NCI-H460 (cell line): ENCODE results near the gene MIR17HG. TPM values are rescaled to one million over a fixed set of nuclear protein-coding genes. Genes with fewer than 3 reads are reported as not detected.
"Not testable (repeated sequence)": the region's sequence is repeated elsewhere in the genome, so short reads cannot be mapped to it uniquely, and the experiment has no call there.

Experiments used
- DNase-seq: peaks from one replicate; pipeline ENCODE4 v3.0.0-alpha.2; 2016; ENCODE audit warnings: low read depth; ENCODE audit errors: extremely low read depth
- total RNA-seq: library from RNA; depleted of rRNA; stranded (reverse); fragments of >200 nt; shearing (Covaris generic); gene quantifications from 2 replicates; pipeline ENCODE4 v1.2.3, GENCODE V29; 2014

MIR17HG gene
- total RNA-seq, 1 experiment from 2014 or later: 13.6 TPM

DNA sequence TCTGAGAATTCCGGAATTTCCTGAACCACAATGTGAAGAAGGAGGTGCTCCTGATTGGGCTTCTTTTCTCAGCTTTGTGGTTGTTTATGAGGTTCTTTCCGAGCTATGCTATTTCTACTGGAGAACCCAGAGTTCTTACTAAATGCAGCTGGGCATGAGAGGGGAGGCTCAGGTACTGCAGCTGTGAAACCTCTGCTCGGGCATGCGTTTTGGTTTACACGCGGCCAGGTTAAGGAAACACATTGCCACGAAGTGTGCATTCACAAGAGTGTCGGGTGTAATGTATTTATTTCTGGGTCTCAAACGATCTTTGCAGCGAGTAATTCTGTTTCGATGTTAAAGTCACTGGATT, 661 bp upstream of the MIR17HG start:
- DNase-seq: no peak

GRCh38 chr13:91347996-91348905, 764 bp downstream of the MIR17HG start:
- no peak for DNase-seq

DNA sequence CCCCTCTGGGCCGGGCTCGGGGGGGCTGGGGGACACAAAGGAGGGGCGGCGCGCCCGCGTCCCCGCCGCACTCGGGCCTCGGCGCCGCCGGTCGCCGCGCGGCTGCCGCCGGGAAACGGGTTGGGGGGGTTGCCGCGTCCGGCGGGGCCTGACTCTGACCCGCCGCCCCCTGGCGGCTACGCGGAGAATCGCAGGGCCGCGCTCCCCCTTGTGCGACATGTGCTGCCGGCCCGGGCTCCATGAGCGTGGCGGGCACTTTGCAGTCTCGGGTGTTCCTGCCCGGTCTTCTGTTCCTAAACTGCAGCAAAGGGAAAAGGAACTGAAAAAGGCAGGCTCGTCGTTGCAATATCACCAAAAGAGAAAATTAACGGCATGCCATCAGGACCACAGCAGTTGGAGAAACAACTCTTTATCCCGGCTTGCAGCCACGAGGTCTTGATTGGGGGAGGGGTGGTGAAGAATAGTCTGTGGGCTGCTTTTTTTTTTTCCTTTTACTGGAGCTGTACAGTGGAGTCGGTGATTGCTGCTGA, 1.5 kb downstream of the MIR17HG start:
- DNase-seq: peak; percentile 72

GRCh38 chr13:91349992-91350911, 2.8 kb downstream of the MIR17HG start:
- no peak for DNase-seq

- DNase-seq: no peak
Measured at GRCh38 chr13:91351123-91351522, 3.6 kb downstream of the MIR17HG start.

DNA sequence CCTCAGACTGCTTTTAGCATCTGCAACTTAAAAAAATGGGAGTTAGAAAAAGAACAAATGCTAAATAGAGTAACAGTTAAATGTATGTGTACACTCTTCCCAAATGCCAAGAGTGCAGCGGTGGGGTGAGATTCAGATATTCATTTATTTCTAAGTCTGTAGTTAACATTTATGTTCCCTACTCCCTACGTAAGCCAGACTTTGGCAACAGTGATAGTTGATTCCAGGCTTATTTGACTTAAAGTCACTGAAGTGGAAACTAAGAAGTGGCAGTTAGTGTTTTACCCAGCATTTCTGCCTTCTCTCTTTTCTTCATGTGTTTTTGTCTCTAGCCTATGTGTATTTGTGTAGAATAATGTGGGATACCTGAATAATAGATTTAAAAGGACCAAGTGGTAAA, 4.5 kb downstream of the MIR17HG start:
- DNase-seq: no peak

- DNase-seq: not testable (repeated sequence)
Measured at GRCh38 chr13:91352891-91353290, 5.4 kb downstream of the MIR17HG start.

GRCh38 chr13:91353494-91353893, 6.0 kb downstream of the MIR17HG start:
- DNase-seq: no peak

- no peak for DNase-seq
Measured at GRCh38 chr13:91355099-91355825, 7.8 kb downstream of the MIR17HG start.

GRCh38 chr13:91355826-91356710, 8.6 kb downstream of the MIR17HG start:
- DNase-seq: no peak

GRCh38 chr13:91356919-91357612, 9.6 kb downstream of the MIR17HG start:
- DNase-seq: no peak

DNA sequence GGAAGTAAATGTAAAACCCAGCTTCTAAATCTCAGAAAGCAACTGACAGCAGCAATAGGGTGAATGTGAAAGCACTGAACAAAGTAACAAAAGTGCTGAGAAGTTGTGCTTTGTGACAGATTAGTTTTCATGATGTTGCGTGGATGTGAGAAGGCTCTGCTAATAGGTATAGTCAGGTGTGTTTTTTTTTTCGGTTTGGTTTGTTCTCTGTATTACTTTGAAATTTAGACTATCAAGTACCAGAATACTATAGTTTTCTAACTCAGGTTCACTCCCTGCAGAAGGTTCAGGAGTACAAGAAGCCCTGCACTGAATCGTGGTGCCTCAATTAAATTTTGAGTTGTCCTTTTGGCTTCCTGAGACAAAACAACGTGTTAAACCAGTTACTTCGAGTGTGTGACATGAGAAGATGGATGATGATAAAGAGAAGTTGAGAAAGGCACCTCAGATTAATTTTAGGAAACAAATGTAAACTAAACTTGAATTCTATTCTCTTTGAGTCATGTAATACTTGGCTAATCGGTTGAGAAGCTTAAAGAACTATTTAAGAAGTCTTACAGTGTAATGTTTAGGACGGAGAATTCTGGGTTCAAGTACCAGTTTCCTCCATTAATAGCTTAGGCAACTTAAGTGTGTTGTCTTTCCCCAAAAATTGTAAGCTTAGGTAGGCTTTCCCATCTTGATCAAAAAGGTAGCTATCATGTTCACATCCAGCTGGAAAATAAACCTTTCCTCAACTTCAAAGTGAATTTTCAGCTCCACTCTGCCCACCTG, 10.3 kb downstream of the MIR17HG start:
- no peak for DNase-seq

DNA sequence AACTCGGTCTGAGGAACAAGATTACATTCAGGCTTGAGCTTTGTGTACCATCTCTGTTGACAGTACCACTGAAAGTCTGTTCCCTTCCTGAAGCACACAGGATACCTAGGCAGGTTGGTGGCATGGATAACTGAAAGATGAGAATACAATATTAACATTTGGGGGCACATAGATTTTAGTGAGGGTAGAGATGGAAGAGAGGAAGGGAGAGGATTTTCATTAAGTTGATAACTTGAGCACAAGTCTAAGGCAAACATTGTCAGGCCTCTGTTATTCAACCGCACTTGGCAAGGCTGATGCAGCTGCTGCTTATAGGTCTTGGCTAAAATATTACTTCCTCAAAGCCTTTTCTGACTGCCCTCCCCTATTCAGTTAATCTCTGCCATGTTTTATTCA, 10.9 kb downstream of the MIR17HG start:
- DNase-seq: no peak

GRCh38 chr13:91359111-91359510, 11.6 kb downstream of the MIR17HG start:
- DNase-seq: no peak

DNA sequence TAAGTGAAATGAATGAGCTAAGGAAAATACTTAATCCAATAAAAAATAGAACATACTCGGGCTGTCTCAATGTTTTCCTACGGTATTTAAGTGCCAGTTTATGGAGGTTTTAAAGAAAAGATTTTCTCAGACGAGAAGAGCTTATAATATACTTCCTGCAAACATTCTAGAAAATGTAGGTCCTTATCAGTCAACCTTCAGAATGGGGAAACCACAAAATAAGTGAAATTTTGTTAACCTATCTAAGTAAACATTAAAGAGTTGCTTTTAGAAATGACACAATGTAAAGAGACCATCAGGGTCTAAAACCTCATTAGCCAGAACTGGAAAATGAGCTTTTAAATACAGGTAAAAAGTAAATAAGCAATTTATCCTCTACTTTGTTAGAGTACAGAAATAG, 12.1 kb downstream of the MIR17HG start:
- no peak for DNase-seq

- no peak for DNase-seq
Measured at GRCh38 chr13:91360246-91360751, 12.8 kb downstream of the MIR17HG start.

- DNase-seq: no peak
Measured at GRCh38 chr13:91361755-91362271, 14.3 kb downstream of the MIR17HG start.

DNA sequence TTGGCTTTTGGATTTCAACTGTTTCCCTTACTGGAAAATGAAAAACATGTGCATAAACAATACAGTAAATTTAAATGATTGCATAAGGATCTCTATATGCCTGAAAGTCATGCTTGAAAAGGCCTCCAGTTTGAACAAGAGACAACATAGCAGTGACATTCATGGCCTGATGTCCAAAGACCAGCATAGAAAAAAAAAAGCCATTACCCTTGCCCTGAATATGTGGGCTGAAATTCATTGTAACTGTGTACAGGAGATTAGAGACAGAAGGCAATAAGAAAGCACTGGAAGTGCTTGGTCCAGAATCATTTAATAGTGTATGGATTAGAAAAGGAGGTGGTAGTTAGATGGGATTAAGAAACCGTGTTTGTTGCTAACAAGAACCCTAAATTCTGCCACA, 15.4 kb downstream of the MIR17HG start:
- no peak for DNase-seq
